Esophagus muscularis mucosa (tissue), 3 donors: ENCODE results near the gene TMEM43.

Source experiments
- POLR2A ChIP-seq: fragments of 450-650 bp; IDR thresholded peaks from one replicate; pipeline ENCODE4 v1.6.1; 2017; ENCODE audit warnings: antibody characterized with exemption, moderate library complexity, mild to moderate bottlenecking, low read depth
- POLR2AphosphoS5 ChIP-seq, 2 donors: sonication (generic); formaldehyde crosslinking; IDR thresholded peaks; one replicate each; pipeline ENCODE4 v1.6.1; 2017; ENCODE audit warnings: antibody characterized with exemption in 2 of 2
- TF ChIP-seq, protein P1 (sequence below), 3 experiments: fragments of 200-600 bp in 2 of 3; fragments of 450-650 bp in 1 of 3; sonication (generic) in 2 of 3; IDR thresholded peaks; one replicate each; pipeline ENCODE4 v1.5.1; 2017 to 2019; ENCODE audit warnings: antibody characterized with exemption in 3 of 3, mild to moderate bottlenecking in 2 of 3, moderate library complexity in 1 of 3

DNA sequence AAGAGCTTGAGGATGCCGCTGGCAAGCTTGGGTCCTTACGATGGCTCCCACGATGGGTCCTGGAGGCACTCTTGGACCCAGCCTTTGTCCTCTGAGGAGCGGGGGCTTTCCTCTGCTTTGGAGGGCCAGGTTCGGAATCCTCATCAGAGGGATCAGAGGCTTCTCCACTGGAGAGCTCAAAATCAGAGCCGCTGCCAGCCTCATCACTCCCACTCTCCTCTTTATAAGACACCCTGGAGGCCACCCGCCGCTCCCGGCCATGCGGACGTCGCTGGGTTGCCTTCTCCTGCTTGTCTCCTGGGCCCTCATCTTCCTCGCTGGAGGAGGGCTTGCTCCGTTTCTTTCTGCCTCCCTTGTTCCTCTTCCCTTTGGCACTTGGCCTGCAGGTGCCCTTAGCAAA is 33.5 kb downstream of the TMEM43 start:
- TF ChIP-seq, protein P1, sequence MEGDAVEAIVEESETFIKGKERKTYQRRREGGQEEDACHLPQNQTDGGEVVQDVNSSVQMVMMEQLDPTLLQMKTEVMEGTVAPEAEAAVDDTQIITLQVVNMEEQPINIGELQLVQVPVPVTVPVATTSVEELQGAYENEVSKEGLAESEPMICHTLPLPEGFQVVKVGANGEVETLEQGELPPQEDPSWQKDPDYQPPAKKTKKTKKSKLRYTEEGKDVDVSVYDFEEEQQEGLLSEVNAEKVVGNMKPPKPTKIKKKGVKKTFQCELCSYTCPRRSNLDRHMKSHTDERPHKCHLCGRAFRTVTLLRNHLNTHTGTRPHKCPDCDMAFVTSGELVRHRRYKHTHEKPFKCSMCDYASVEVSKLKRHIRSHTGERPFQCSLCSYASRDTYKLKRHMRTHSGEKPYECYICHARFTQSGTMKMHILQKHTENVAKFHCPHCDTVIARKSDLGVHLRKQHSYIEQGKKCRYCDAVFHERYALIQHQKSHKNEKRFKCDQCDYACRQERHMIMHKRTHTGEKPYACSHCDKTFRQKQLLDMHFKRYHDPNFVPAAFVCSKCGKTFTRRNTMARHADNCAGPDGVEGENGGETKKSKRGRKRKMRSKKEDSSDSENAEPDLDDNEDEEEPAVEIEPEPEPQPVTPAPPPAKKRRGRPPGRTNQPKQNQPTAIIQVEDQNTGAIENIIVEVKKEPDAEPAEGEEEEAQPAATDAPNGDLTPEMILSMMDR (IDR thresholded peaks at IDR 0.05) = no peak
- no peak for TF ChIP-seq POLR2AphosphoS5 (IDR thresholded peaks at IDR 0.05)
- no peak for TF ChIP-seq POLR2A
